ENCODE results near the gene DAZAP1. TPM values are rescaled to one million over a fixed set of nuclear protein-coding genes. Genes with fewer than 3 reads are reported as not detected.

Gene DAZAP1
- total and polyA plus RNA-seq, 2 of the 4 experiments (the other 2 are of a cell fraction): 22.0 to 62.8 TPM

DNA sequence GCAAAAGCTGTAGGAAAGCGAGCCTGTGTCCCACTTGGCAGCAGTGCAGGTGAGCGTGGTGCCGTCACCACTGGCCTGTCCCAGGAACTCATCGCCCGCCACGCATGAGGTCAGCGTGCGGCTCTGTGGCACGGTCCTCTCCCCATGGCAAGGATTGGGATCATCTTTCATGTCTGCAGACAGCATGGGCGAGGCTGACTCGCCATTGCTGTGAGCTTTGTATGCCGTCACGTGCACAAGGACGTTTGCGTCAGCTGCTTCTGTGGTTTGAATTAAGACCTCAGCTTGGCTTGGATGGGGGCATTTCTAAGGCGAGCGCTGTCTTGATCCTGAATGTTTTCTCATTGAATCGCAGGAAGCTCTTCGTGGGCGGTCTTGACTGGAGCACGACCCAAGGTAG, 9.8 kb downstream of the DAZAP1 start:
- Histone ChIP-seq H4K5ac (ENCODE audit: low read depth, low read length) (no peak overlapping the region), H3K9ac (ENCODE audit: low read depth, low read length) (no peak overlapping the region), H3K4me1 (ENCODE audit: control insufficient read depth, insufficient read depth, low read length) (peaks cover 19% of the 10 kb centered on the region), H2AK9ac (replicated peaks; ENCODE audit: low read depth, low read length, poor library complexity) (no peak overlapping the region), H3K18ac (ENCODE audit: low read depth, low read length) (no peak overlapping the region), H4K91ac (ENCODE audit: insufficient read depth, low read depth, low read length) (no peak overlapping the region), H2AK5ac (ENCODE audit: low read depth, low read length) (no peak overlapping the region; the same call in 1 of the 2 replicates), H3K9me1 (ENCODE audit: insufficient read depth, low read length) (peaks cover 17% of the 10 kb centered on the region), H3K23ac (ENCODE audit: low read depth, low read length) (0 out of 2 replicates have a peak overlapping the region, but pooled peaks have one; percentile 42), H3K4ac (ENCODE audit: low read depth, low read length) (no peak overlapping the region; the same call in 1 of the 2 replicates), H3K36me3 (ENCODE audit: control insufficient read depth, insufficient read depth, low read length) (peaks cover 45% of the 10 kb centered on the region), H3K27me3 (ENCODE audit: control insufficient read depth, insufficient read depth, low read length) (no peaks in the 10 kb centered on the region), H2BK5ac (ENCODE audit: low read depth, low read length, poor library complexity, severe bottlenecking) (no peak overlapping the region), H2BK120ac (ENCODE audit: low read depth, low read length) (no peak overlapping the region), H3K9me3 (ENCODE audit: control insufficient read depth, insufficient read depth, low read length) (no peaks in the 10 kb centered on the region), H2BK15ac (ENCODE audit: low read depth, low read length) (no peak overlapping the region), H4K20me1 (ENCODE audit: insufficient read depth, low read length) (peaks cover 90% of the 10 kb centered on the region), H3K4me2 (ENCODE audit: low read depth, low read length) (no peak overlapping the region), H3K27ac (ENCODE audit: insufficient read depth, low read length) (peak overlapping the region; percentile 8; the same call in 1 of the 2 replicates), H3K4me3 (ENCODE audit: insufficient read depth, low read depth, low read length) (no peak overlapping the region), H2AFZ (replicated peaks; ENCODE audit: low read length, poor library complexity) (peak overlapping the region; percentile 9), H3K56ac (ENCODE audit: extremely low read depth, insufficient read depth, low read length) (no peak overlapping the region), H3K14ac (replicated peaks; ENCODE audit: low read depth, low read length) (no peak overlapping the region), H3K79me1 (ENCODE audit: low read depth in 1 of 2, low read length in 2 of 2) (peaks cover 3 to 61% of the 10 kb centered on the region in 2 experiments; a peak in 3 of 4 replicates), H2BK20ac (ENCODE audit: low read depth, low read length) (no peak overlapping the region), H4K8ac (ENCODE audit: low read depth in 2 of 2, low read length in 2 of 2) (no peak overlapping the region)
- POLR2A ChIA-PET (ENCODE audit: unreplicated experiment): no interaction called here
- CTCF ChIA-PET: interaction anchor here (0.6 kb wide), 1 partner anchor 129 kb away, joined by 3 read pairs; no protein-coding TSS in a partner anchor
- WGBS, 2 experiments (ENCODE audit: extremely low coverage in 2 of 2, insufficient read length in 1 of 2): 86% methylated on average over 20 of the region's 21 CpGs; no CpG with 5 or more reads in 1 of the 2 experiments
- no TSS peak for BruUV-seq (replicated peaks)
- DNase-seq: peak; percentile 64
- no peak for ATAC-seq (ENCODE audit: low read depth)
- intact Hi-C loops (cut with micrococcal nuclease) (no loop called here), dilution Hi-C loops (cut with HindIII; ENCODE audit: low sequenced_read_pairs, unreplicated experiment) (no loop called here), in situ Hi-C loops (cut with MboI; ENCODE audit: low sequenced_read_pairs) (no loop called here)
- TF ChIP-seq, protein P1, sequence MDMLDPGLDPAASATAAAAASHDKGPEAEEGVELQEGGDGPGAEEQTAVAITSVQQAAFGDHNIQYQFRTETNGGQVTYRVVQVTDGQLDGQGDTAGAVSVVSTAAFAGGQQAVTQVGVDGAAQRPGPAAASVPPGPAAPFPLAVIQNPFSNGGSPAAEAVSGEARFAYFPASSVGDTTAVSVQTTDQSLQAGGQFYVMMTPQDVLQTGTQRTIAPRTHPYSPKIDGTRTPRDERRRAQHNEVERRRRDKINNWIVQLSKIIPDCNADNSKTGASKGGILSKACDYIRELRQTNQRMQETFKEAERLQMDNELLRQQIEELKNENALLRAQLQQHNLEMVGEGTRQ (IDR thresholded peaks at IDR 0.05; ENCODE audit: low read depth, low read length): peak; percentile 56; the same call in 1 of the 2 replicates
- TF ChIP-seq MAZ (IDR thresholded peaks at IDR 0.05; ENCODE audit: borderline replicate concordance, low read depth, low read length): no peak
- TF ChIP-seq BHLHE40 (IDR thresholded peaks at IDR 0.05; ENCODE audit: low read depth, low read length): peak; percentile 25; the same call in 1 of the 2 replicates
- TF ChIP-seq CEBPB (IDR thresholded peaks at IDR 0.05; ENCODE audit: low read depth, low read length): no peak
